ENCODE measurements around the gene LRMDA. TPM values are rescaled to one million over a fixed set of nuclear protein-coding genes. Genes with fewer than 3 reads are reported as not detected.

LRMDA gene
- total and polyA plus RNA-seq, 10 of the 15 experiments (the other 5 are each of a cell fraction or from before 2014, with no cell fraction given): 0.07 to 0.54 (median 0.29) TPM; not detected in 4

GRCh38 chr10:75788394-75789205 is 357.2 kb downstream of the LRMDA start:
- intact Hi-C loops (cut with micrococcal nuclease; ENCODE audit: unreplicated experiment) (no loop called here), in situ Hi-C loops (cut with MboI) (no loop called here)
- FAIRE-seq (no peak), ATAC-seq (no peak; the same call in 1 of the 3 replicates), DNase-seq (ENCODE audit: low read depth, low spot score) (no peak)
- Histone ChIP-seq H3K36me3 (ENCODE audit: control insufficient read depth in 2 of 2, insufficient read depth in 2 of 2, low read length in 1 of 2) (no peaks in the 10 kb centered on the region), H3K4me1 (ENCODE audit: control insufficient read depth, insufficient read depth, low read length) (no peaks in the 10 kb centered on the region), H4K20me1 (ENCODE audit: control insufficient read depth, insufficient read depth) (no peaks in the 10 kb centered on the region), H3K79me2 (ENCODE audit: control insufficient read depth, insufficient read depth, low read length) (no peaks in the 10 kb centered on the region), H2AFZ (ENCODE audit: control insufficient read depth, low read depth, low read length) (no peak overlapping the region), H3K9me3 (replicated peaks; ENCODE audit: control insufficient read depth, insufficient read depth, low read length) (no peaks in the 10 kb centered on the region), H3K9ac (ENCODE audit: control insufficient read depth, insufficient read depth, low read length) (no peak overlapping the region), H3K4me3 (no peak overlapping the region), H3K27ac (ENCODE audit: control insufficient read depth, insufficient read depth) (no peak overlapping the region), H3K27me3 (replicated peaks in 1 of 2; ENCODE audit: control insufficient read depth in 2 of 2, insufficient read depth in 2 of 2, low read length in 1 of 2) (no peaks in the 10 kb centered on the region), H3K4me2 (ENCODE audit: control insufficient read depth, insufficient read depth) (no peak overlapping the region)
- ChIA-PET RAD21 (ENCODE audit: unreplicated experiment) (interaction anchor here (0.7 kb wide), 1 partner anchor 359 kb away, joined by 3 read pairs; no protein-coding TSS in a partner anchor), CTCF (interaction anchor here (1.4 to 1.5 kb wide), 2 partner anchors 13 to 248 kb away, joined by 3 read pairs; no protein-coding TSS in a partner anchor), POLR2A (interaction anchor here (1.4 kb wide), 1 partner anchor 13 kb away, joined by 4 read pairs; no protein-coding TSS in a partner anchor), SMC1A (ENCODE audit: uncharacterized antibody, unreplicated experiment) (interaction anchor here (0.7 to 1.9 kb wide), 7 partner anchors 14 to 244 kb away, joined by 3 to 6 read pairs (median 4); no protein-coding TSS in a partner anchor)
- no peak for TF ChIP-seq ZZZ3 (IDR thresholded peaks at IDR 0.05; ENCODE audit: control insufficient read depth, insufficient read length, low read depth)
- TF ChIP-seq IRF3 (IDR thresholded peaks at IDR 0.05): no peak
- TF ChIP-seq SREBF1 (IDR thresholded peaks at IDR 0.05; ENCODE audit: low read length): no peak
- no peak for TF ChIP-seq POU2F2 (IDR thresholded peaks at IDR 0.05; ENCODE audit: borderline replicate concordance, low read depth, low read length)
- TF ChIP-seq ZNF274 (IDR thresholded peaks at IDR 0.05; ENCODE audit: insufficient read depth, insufficient read length): no peak
- TF ChIP-seq IKZF1 (conservative IDR thresholded peaks at IDR 0.05): no peak
- TF ChIP-seq BCL3 (IDR thresholded peaks at IDR 0.05; ENCODE audit: borderline replicate concordance, insufficient read depth, low read depth, low read length, poor library complexity, severe bottlenecking): no peak
- no peak for TF ChIP-seq POLR2A (IDR thresholded peaks at IDR 0.05; ENCODE audit: low read depth, low read length)
- no peak for TF ChIP-seq EGR1 (IDR thresholded peaks at IDR 0.05; ENCODE audit: borderline replicate concordance in 1 of 2, low read depth in 2 of 2, low read length in 2 of 2)
- TF ChIP-seq ZNF207 (IDR thresholded peaks at IDR 0.05; ENCODE audit: borderline replicate concordance): no peak
- TF ChIP-seq MTA2 (IDR thresholded peaks at IDR 0.05; ENCODE audit: low read depth): no peak
- TF ChIP-seq SREBF2 (IDR thresholded peaks at IDR 0.05; ENCODE audit: low read length): no peak
- TF ChIP-seq IKZF2 (IDR thresholded peaks at IDR 0.05): no peak
- TF ChIP-seq CTCF (IDR thresholded peaks at IDR 0.05 in 2 of 3, conservative IDR thresholded peaks at IDR 0.05 in 1 of 3; ENCODE audit: control insufficient read depth in 2 of 3, extremely low read depth in 1 of 3, insufficient read depth in 1 of 3, low read depth in 3 of 3, low read length in 3 of 3): no peak
- TF ChIP-seq RB1 (IDR thresholded peaks at IDR 0.05; ENCODE audit: borderline replicate concordance): no peak
- TF ChIP-seq TARDBP (IDR thresholded peaks at IDR 0.05; ENCODE audit: borderline replicate concordance): no peak
- TF ChIP-seq JUND (IDR thresholded peaks at IDR 0.05; ENCODE audit: low read depth, low read length): no peak
- TF ChIP-seq LARP7 (IDR thresholded peaks at IDR 0.05): no peak
- no peak for TF ChIP-seq ZNF384 (IDR thresholded peaks at IDR 0.05; ENCODE audit: borderline replicate concordance, low read depth, low read length)
- no peak for TF ChIP-seq ZBED1 (IDR thresholded peaks at IDR 0.05; ENCODE audit: borderline replicate concordance)
- WGBS (ENCODE audit: insufficient coverage, insufficient replicate concordance, low lambda C conversion rate, missing lambda C conversion rate): 26% methylated on average over 4 of the region's 4 CpGs
- BruUV-seq (replicated peaks): no TSS peak

Data from GM12878 (cell line).